Mucosa of descending colon (tissue), 3 donors: ENCODE measurements around the gene PLD1. TPM values are rescaled to one million over a fixed set of nuclear protein-coding genes. Genes with fewer than 3 reads are reported as not detected.

Experiments
- ATAC-seq: fragments of 200-7000 bp; cut with Tn5 transposase; one replicate; pipeline ENCODE4 v1.9.1; 2020; ENCODE audit warnings: mild to moderate bottlenecking, moderate library complexity
- DNase-seq, 3 donors: peaks; one replicate each; pipeline ENCODE4 v3.0.0-alpha.2; 2020
- H3K36me3 ChIP-seq: fragments of 200-600 bp; one replicate; pipeline ENCODE4 v1.8.0; 2021; ENCODE audit warnings: low read depth, mild to moderate bottlenecking
- H3K4me1 ChIP-seq: fragments of 200-600 bp; one replicate; pipeline ENCODE4 v1.8.0; 2021; ENCODE audit warnings: low read depth, mild to moderate bottlenecking
- H3K4me3 ChIP-seq: fragments of 200-600 bp; one replicate; pipeline ENCODE4 v1.8.0; 2021; ENCODE audit warnings: mild to moderate bottlenecking
- H3K9me3 ChIP-seq: fragments of 200-600 bp; one replicate; pipeline ENCODE4 v1.8.0; 2021; ENCODE audit warnings: mild to moderate bottlenecking
- CTCF ChIP-seq: fragments of 200-600 bp; IDR thresholded peaks from one replicate; pipeline ENCODE4 v1.8.0; 2022; ENCODE audit warnings: antibody characterized with exemption, mild to moderate bottlenecking
- intact Hi-C, 2 donors: fragments of 100-400 bp; cut with DNase I in 1 of 2; cut with micrococcal nuclease in 1 of 2; formaldehyde crosslinking; loops; one replicate each; pipeline versions ENCODE4 v1.11.0 to v1.11.1; 2022; cut with DNase I, micrococcal nuclease
- total RNA-seq, 3 donors: library from RNA; stranded (reverse); fragmentation: NEBNext Ultra II Directional in 2 of 3; extraction: Animal tissue kit (Norgen Biotek cat#: 25700) in 2 of 3; gene quantifications; one replicate each; pipeline versions ENCODE4 v1.2.1 to v1.2.4, GENCODE V29; 2021 to 2023
- donor health status: DM: no; HTN: no; CAD: no; lungs with moderate emphysema.
- donor health status: DM: no; HTN: no; CAD: no.
- donor health status: DM: no; HTN: yes; CAD: no.

The PLD1 gene
- total RNA-seq, 3 donors from 2014 or later, result 46.6 to 105 (median 65.1) TPM

- no peaks in the 10 kb centered on the region for H3K9me3 ChIP-seq
- ATAC-seq (no peak), DNase-seq (no peak)
- no peak overlapping the region for H3K4me3 ChIP-seq
- H3K36me3 ChIP-seq, result no peaks in the 10 kb centered on the region
- intact Hi-C loops, result no loop called here
- no peak for TF ChIP-seq CTCF
- peaks cover 14% of the 10 kb centered on the region for H3K4me1 ChIP-seq
These were observed 3.1 kb downstream of the PLD1 start for GRCh38 chr3:171807129-171807675.

- no peaks in the 10 kb centered on the region for H3K9me3 ChIP-seq
- no peaks in the 10 kb centered on the region for H3K36me3 ChIP-seq
- DNase-seq (no peak), ATAC-seq (peak; percentile 23)
- peaks cover 15% of the 10 kb centered on the region for H3K4me1 ChIP-seq
- intact Hi-C loops, result no loop called here
- TF ChIP-seq CTCF, result no peak
- no peak overlapping the region for H3K4me3 ChIP-seq
These were observed 3.8 kb downstream of the PLD1 start for GRCh38 chr3:171806200-171807128.

GRCh38 chr3:171805687-171806086 lies 4.6 kb downstream of the PLD1 start:
- no peak overlapping the region for H3K4me3 ChIP-seq
- H3K9me3 ChIP-seq, result no peaks in the 10 kb centered on the region
- intact Hi-C loops, result no loop called here
- ATAC-seq, result no peak
- DNase-seq, result no peak
- no peaks in the 10 kb centered on the region for H3K36me3 ChIP-seq
- TF ChIP-seq CTCF, result no peak
- H3K4me1 ChIP-seq, result peaks cover 15% of the 10 kb centered on the region

- no peak for TF ChIP-seq CTCF
- Histone ChIP-seq H3K4me1 (peaks cover 15% of the 10 kb centered on the region), H3K4me3 (no peak overlapping the region), H3K9me3 (no peaks in the 10 kb centered on the region), H3K36me3 (no peaks in the 10 kb centered on the region)
- intact Hi-C loops, result no loop called here
- ATAC-seq, result no peak
- DNase-seq, result no peak
These were observed 5.5 kb downstream of the PLD1 start for GRCh38 chr3:171804618-171805389.

- intact Hi-C loops, result no loop called here
- Histone ChIP-seq H3K4me3 (no peak overlapping the region), H3K9me3 (no peaks in the 10 kb centered on the region), H3K4me1 (peaks cover 15% of the 10 kb centered on the region), H3K36me3 (no peaks in the 10 kb centered on the region)
- ATAC-seq (no peak), DNase-seq (no peak)
- TF ChIP-seq CTCF, result no peak
These were observed 7.2 kb downstream of the PLD1 start for GRCh38 chr3:171803044-171803443.
